ENCODE data around the gene PKDREJ.

DNA sequence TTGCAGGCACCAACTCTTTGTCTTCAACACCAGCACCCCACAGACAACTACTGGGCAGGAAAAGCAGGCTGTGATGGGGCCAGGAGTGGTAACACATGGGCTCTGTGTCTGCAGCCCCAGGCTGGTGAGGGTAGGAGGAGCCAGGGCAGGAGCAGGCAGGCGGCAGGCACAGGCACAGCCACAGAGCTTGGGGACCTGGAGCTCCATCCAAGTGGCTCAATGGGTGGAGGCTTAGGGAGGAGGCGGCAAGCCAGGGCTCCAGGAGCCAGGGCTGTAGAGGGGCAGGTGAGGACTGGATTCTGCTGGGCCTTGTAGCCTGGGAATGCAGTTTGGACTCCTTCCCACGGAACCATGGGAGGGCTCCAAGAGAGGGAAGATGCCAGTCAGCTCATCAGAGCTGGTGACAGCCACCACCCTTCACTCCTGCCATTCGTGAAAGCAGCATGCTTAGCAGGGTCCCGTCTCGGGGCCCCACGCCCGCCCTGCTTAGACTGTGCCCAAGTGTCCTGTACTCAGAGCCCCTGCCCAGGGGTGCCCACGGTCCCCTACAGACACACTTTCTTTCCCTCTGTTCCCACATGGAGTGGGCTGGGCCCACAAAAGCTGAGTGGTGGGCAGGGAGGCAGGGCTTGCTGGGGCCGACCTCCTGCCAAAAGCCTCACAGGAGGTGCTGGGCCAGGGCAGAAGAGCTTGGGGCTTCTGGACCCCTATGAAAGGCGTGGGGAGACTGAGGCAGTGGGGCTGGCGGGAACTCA lies 17.1 kb upstream of the PKDREJ start:
- TF ChIP-seq, protein P1, sequence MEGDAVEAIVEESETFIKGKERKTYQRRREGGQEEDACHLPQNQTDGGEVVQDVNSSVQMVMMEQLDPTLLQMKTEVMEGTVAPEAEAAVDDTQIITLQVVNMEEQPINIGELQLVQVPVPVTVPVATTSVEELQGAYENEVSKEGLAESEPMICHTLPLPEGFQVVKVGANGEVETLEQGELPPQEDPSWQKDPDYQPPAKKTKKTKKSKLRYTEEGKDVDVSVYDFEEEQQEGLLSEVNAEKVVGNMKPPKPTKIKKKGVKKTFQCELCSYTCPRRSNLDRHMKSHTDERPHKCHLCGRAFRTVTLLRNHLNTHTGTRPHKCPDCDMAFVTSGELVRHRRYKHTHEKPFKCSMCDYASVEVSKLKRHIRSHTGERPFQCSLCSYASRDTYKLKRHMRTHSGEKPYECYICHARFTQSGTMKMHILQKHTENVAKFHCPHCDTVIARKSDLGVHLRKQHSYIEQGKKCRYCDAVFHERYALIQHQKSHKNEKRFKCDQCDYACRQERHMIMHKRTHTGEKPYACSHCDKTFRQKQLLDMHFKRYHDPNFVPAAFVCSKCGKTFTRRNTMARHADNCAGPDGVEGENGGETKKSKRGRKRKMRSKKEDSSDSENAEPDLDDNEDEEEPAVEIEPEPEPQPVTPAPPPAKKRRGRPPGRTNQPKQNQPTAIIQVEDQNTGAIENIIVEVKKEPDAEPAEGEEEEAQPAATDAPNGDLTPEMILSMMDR (IDR thresholded peaks at IDR 0.05 in 8 of 11, conservative IDR thresholded peaks at IDR 0.05 in 3 of 11): no peak
- no peak for TF ChIP-seq POLR2AphosphoS5 (IDR thresholded peaks at IDR 0.05)
- no peak for TF ChIP-seq POLR2A (IDR thresholded peaks at IDR 0.05)

Measured in spleen (tissue), 7 donors.